Measurements from ENCODE around the gene MAFF. TPM values are rescaled to one million over a fixed set of nuclear protein-coding genes. Genes with fewer than 3 reads are reported as not detected.

MAFF gene
- total RNA-seq, 1 donor from 2014 or later = 1.8 TPM

GRCh38 chr22:38170469-38170868 is 31.3 kb upstream of the MAFF start:
- TF ChIP-seq CTCF (IDR thresholded peaks at IDR 0.05; ENCODE audit: partially characterized antibody, unreplicated experiment) = no peak

GRCh38 chr22:38171927-38172831 is 29.6 kb upstream of the MAFF start:
- Mint-ChIP-seq H3K4me3 (ENCODE audit: unreplicated experiment) (no peak overlapping the region), H3K27ac (ENCODE audit: unreplicated experiment) (no peak overlapping the region), H3K9me3 (ENCODE audit: unreplicated experiment) (no peaks in the 10 kb centered on the region), H3K36me3 (ENCODE audit: unreplicated experiment) (no peaks in the 10 kb centered on the region), H3K27me3 (ENCODE audit: unreplicated experiment) (peaks cover 7% of the 10 kb centered on the region), H3K4me1 (ENCODE audit: low read depth, unreplicated experiment) (peaks cover 7% of the 10 kb centered on the region)
- no peak for DNase-seq
- no peak for TF ChIP-seq CTCF (IDR thresholded peaks at IDR 0.05; ENCODE audit: partially characterized antibody, unreplicated experiment)

More at GRCh38 chr22:38170469-38170868, 31.3 kb upstream of the MAFF start:
- Mint-ChIP-seq H3K27me3 (ENCODE audit: unreplicated experiment) (peaks cover 7% of the 10 kb centered on the region), H3K4me1 (ENCODE audit: low read depth, unreplicated experiment) (peaks cover 7% of the 10 kb centered on the region), H3K36me3 (ENCODE audit: unreplicated experiment) (no peaks in the 10 kb centered on the region), H3K4me3 (ENCODE audit: unreplicated experiment) (no peak overlapping the region), H3K9me3 (ENCODE audit: unreplicated experiment) (no peaks in the 10 kb centered on the region), H3K27ac (ENCODE audit: unreplicated experiment) (peak overlapping the region; percentile 43)
- DNase-seq = no peak

- no peaks in the 10 kb centered on the region for H3K9me3 Mint-ChIP-seq (ENCODE audit: unreplicated experiment)
- H3K4me3 Mint-ChIP-seq (ENCODE audit: unreplicated experiment) = no peak overlapping the region
- H3K36me3 Mint-ChIP-seq (ENCODE audit: unreplicated experiment) = no peaks in the 10 kb centered on the region
- H3K27me3 Mint-ChIP-seq (ENCODE audit: unreplicated experiment) = peaks cover 7% of the 10 kb centered on the region
- no peak for DNase-seq
- peaks cover 3% of the 10 kb centered on the region for H3K4me1 Mint-ChIP-seq (ENCODE audit: low read depth, unreplicated experiment)
- no peak for TF ChIP-seq CTCF (IDR thresholded peaks at IDR 0.05; ENCODE audit: partially characterized antibody, unreplicated experiment)
- no peak overlapping the region for H3K27ac Mint-ChIP-seq (ENCODE audit: unreplicated experiment)
Observed at GRCh38 chr22:38172832-38173640, 28.8 kb upstream of the MAFF start.

GRCh38 chr22:38173641-38173906 is 28.2 kb upstream of the MAFF start:
- no peak overlapping the region for H3K27ac Mint-ChIP-seq (ENCODE audit: unreplicated experiment)
- H3K4me1 Mint-ChIP-seq (ENCODE audit: low read depth, unreplicated experiment) = peaks cover 3% of the 10 kb centered on the region
- TF ChIP-seq CTCF (IDR thresholded peaks at IDR 0.05; ENCODE audit: partially characterized antibody, unreplicated experiment) = no peak
- H3K9me3 Mint-ChIP-seq (ENCODE audit: unreplicated experiment) = no peaks in the 10 kb centered on the region
- H3K36me3 Mint-ChIP-seq (ENCODE audit: unreplicated experiment) = no peaks in the 10 kb centered on the region
- no peak overlapping the region for H3K4me3 Mint-ChIP-seq (ENCODE audit: unreplicated experiment)
- no peak for DNase-seq
- H3K27me3 Mint-ChIP-seq (ENCODE audit: unreplicated experiment) = peaks cover 7% of the 10 kb centered on the region

GRCh38 chr22:38174626-38175025 is 27.2 kb upstream of the MAFF start:
- peaks cover 7% of the 10 kb centered on the region for H3K27me3 Mint-ChIP-seq (ENCODE audit: unreplicated experiment)
- no peaks in the 10 kb centered on the region for H3K36me3 Mint-ChIP-seq (ENCODE audit: unreplicated experiment)
- H3K4me3 Mint-ChIP-seq (ENCODE audit: unreplicated experiment) = no peak overlapping the region
- no peak overlapping the region for H3K27ac Mint-ChIP-seq (ENCODE audit: unreplicated experiment)
- H3K4me1 Mint-ChIP-seq (ENCODE audit: low read depth, unreplicated experiment) = peaks cover 3% of the 10 kb centered on the region
- H3K9me3 Mint-ChIP-seq (ENCODE audit: unreplicated experiment) = peaks cover 2% of the 10 kb centered on the region
- no peak for DNase-seq
- no peak for TF ChIP-seq CTCF (IDR thresholded peaks at IDR 0.05; ENCODE audit: partially characterized antibody, unreplicated experiment)

Measured in glutamatergic neuron (in vitro differentiated cells).